Upper lobe of right lung (tissue), 1 donor: Measurements from ENCODE around the gene ACTL6A. TPM values are rescaled to one million over a fixed set of nuclear protein-coding genes. Genes with fewer than 3 reads are reported as not detected.

Experiments used
- ATAC-seq: fragments of 200-7000 bp; cut with Tn5 transposase; one replicate; pipeline ENCODE4 v1.9.1; 2020; ENCODE audit warnings: mild to moderate bottlenecking, moderate library complexity
- DNase-seq: peaks from one replicate; pipeline ENCODE4 v3.0.0-alpha.2; 2020
- H3K27ac ChIP-seq: fragments of 200-600 bp; one replicate; pipeline ENCODE4 v1.8.0; 2022
- H3K27me3 ChIP-seq: fragments of 200-600 bp; one replicate; pipeline ENCODE4 v1.8.0; 2022; ENCODE audit warnings: mild to moderate bottlenecking
- H3K36me3 ChIP-seq: fragments of 200-600 bp; one replicate; pipeline ENCODE4 v1.8.0; 2022
- H3K4me1 ChIP-seq: fragments of 200-600 bp; one replicate; pipeline ENCODE4 v1.8.0; 2022
- H3K4me3 ChIP-seq: fragments of 200-600 bp; one replicate; pipeline ENCODE4 v1.8.0; 2022; ENCODE audit warnings: mild to moderate bottlenecking
- H3K9me3 ChIP-seq: fragments of 200-600 bp; one replicate; pipeline ENCODE4 v1.8.0; 2022
- intact Hi-C: fragments of 100-400 bp; cut with DNase I; formaldehyde crosslinking; loops from one replicate; pipeline ENCODE4 v1.11.0; 2022
- total RNA-seq: library from RNA; stranded (reverse); fragmentation: NEBNext Ultra II Directional; extraction: Animal tissue kit (Norgen Biotek cat#: 25700); gene quantifications from one replicate; pipeline ENCODE4 v1.2.1, GENCODE V29; 2021
- TF ChIP-seq, protein P1 (sequence below): fragments of 200-600 bp; IDR thresholded peaks from one replicate; pipeline ENCODE4 v1.8.0; 2022; ENCODE audit warnings: antibody characterized with exemption
- donor health status: DM: no; HTN: yes; CAD: no; lungs with severe emphysema.

ACTL6A gene
- total RNA-seq, 1 donor from 2014 or later: 33.2 TPM

DNA sequence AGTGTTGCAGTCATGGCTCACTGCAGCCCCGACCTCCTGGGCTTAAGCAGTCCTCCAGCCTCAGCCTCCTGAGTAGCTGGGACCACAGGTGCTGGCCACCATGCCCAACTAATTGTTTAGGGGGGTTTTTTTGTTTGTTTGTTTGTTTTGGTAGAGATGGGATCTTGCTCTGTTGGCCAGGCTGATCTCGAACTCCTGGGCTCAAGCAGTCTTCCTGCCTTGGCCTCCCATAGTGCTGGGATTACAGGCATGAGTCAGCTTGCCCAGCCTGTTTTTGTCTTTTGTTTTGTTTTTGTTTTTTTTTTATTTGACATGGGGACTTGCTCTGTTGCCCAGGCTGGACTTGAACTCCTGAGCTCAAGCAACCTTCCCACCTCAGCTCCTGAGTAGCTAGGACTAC, 59.3 kb downstream of the ACTL6A start:
- H3K36me3 ChIP-seq: peaks cover 70% of the 10 kb centered on the region
- H3K4me3 ChIP-seq: no peak overlapping the region
- DNase-seq (no peak), ATAC-seq (no peak)
- H3K9me3 ChIP-seq: no peaks in the 10 kb centered on the region
- H3K4me1 ChIP-seq: no peaks in the 10 kb centered on the region
- no peak overlapping the region for H3K27ac ChIP-seq
- intact Hi-C loops: no loop called here
- no peaks in the 10 kb centered on the region for H3K27me3 ChIP-seq
- TF ChIP-seq, protein P1, sequence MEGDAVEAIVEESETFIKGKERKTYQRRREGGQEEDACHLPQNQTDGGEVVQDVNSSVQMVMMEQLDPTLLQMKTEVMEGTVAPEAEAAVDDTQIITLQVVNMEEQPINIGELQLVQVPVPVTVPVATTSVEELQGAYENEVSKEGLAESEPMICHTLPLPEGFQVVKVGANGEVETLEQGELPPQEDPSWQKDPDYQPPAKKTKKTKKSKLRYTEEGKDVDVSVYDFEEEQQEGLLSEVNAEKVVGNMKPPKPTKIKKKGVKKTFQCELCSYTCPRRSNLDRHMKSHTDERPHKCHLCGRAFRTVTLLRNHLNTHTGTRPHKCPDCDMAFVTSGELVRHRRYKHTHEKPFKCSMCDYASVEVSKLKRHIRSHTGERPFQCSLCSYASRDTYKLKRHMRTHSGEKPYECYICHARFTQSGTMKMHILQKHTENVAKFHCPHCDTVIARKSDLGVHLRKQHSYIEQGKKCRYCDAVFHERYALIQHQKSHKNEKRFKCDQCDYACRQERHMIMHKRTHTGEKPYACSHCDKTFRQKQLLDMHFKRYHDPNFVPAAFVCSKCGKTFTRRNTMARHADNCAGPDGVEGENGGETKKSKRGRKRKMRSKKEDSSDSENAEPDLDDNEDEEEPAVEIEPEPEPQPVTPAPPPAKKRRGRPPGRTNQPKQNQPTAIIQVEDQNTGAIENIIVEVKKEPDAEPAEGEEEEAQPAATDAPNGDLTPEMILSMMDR: no peak

DNA sequence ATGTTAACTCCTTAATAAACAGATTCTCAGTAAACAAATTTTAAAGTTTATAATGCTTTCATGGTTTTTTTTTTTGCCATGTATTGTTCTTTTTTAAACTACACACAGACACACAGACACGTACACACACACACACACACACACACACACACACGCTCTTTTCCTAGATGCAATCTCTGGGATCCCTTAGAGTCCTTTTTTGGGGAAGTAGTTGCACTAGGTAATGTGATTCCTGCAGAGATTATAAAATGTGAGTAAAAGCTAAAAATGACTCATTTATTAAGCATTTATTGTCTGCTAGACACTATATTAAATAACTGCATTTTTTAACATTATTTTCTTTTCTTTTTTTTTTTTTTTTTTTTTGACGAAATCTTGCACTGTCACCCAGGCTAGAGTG, 61.7 kb downstream of the ACTL6A start:
- no peaks in the 10 kb centered on the region for H3K27me3 ChIP-seq
- DNase-seq: no peak
- no peaks in the 10 kb centered on the region for H3K9me3 ChIP-seq
- TF ChIP-seq, protein P1: no peak
- H3K4me3 ChIP-seq: no peak overlapping the region
- peaks cover 48% of the 10 kb centered on the region for H3K36me3 ChIP-seq
- intact Hi-C loops: no loop called here
- ATAC-seq: no peak
- no peak overlapping the region for H3K27ac ChIP-seq
- H3K4me1 ChIP-seq: no peaks in the 10 kb centered on the region

DNA sequence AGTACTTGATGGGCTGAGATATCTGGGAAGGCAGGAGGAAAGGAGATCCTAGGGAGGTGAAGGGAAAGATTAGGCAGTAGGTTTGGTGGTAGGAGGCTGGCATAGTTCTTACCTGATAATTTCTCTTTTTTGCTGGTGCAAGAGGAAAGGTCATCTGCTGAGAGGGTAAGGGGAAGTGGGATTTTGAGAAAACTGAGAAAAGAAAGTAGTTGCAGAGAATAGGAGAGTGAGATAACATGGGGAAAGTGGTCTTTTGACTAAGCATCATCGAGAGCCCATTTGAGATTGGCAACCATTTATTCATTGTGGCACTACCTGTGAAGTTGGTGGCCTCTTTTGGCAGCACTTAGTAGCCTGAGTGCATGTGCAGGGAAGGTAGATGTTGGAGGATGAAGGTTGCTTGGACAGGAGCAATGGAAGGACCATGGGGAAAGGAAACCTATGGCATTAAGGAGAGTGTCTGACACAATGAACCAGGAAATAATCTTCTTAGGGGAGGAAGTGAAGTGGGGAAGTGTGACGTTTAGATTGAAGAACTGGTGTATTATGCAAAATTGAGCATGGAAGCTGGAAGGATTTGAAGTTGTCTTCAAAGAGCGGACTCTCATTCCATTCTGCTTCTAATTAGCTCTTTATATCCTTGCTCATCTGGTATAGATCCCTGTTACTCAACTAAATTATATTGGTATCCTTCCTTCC, 68.2 kb downstream of the ACTL6A start:
- H3K4me3 ChIP-seq: no peak overlapping the region
- H3K4me1 ChIP-seq: no peaks in the 10 kb centered on the region
- ATAC-seq (no peak), DNase-seq (no peak)
- no peaks in the 10 kb centered on the region for H3K27me3 ChIP-seq
- H3K36me3 ChIP-seq: no peaks in the 10 kb centered on the region
- H3K9me3 ChIP-seq: no peaks in the 10 kb centered on the region
- no peak overlapping the region for H3K27ac ChIP-seq
- TF ChIP-seq, protein P1: no peak
- intact Hi-C loops: no loop called here

Other genes with a start within 250 kb of the ACTL6A start
- 28.9 TPM for gene ZNF639, start 239.9 kb upstream of the ACTL6A start, total RNA-seq
- 48.3 TPM for gene MFN1, start 215.2 kb upstream of the ACTL6A start, total RNA-seq
- gene GNB4, start 111.5 kb upstream of the ACTL6A start, total RNA-seq: 56.6 TPM
- 24.5 TPM for gene MRPL47, start 41.7 kb downstream of the ACTL6A start, total RNA-seq
- 92.0 TPM for gene NDUFB5, start 41.9 kb downstream of the ACTL6A start, total RNA-seq
- 15.4 TPM for gene USP13, start 90.1 kb downstream of the ACTL6A start, total RNA-seq